Panc1 (cell line): ENCODE measurements around the gene USP9X.

ENCODE experiments used
- POLR2AphosphoS5 ChIP-seq: IDR thresholded peaks from 2 replicates; pipeline ENCODE4 v1.6.1; 2012; ENCODE audit warnings: mild to moderate bottlenecking, low read depth, low read length, moderate library complexity
- TF ChIP-seq, protein P1 (sequence below), 2 experiments: IDR thresholded peaks; 2 replicates each; pipeline ENCODE4 v1.6.1; 2011 to 2012; ENCODE audit warnings: low read depth in 2 of 2, control low read depth in 1 of 2, low read length in 1 of 2, mild to moderate bottlenecking in 1 of 2, moderate library complexity in 1 of 2; ENCODE audit not compliant: insufficient read depth in 1 of 2

DNA sequence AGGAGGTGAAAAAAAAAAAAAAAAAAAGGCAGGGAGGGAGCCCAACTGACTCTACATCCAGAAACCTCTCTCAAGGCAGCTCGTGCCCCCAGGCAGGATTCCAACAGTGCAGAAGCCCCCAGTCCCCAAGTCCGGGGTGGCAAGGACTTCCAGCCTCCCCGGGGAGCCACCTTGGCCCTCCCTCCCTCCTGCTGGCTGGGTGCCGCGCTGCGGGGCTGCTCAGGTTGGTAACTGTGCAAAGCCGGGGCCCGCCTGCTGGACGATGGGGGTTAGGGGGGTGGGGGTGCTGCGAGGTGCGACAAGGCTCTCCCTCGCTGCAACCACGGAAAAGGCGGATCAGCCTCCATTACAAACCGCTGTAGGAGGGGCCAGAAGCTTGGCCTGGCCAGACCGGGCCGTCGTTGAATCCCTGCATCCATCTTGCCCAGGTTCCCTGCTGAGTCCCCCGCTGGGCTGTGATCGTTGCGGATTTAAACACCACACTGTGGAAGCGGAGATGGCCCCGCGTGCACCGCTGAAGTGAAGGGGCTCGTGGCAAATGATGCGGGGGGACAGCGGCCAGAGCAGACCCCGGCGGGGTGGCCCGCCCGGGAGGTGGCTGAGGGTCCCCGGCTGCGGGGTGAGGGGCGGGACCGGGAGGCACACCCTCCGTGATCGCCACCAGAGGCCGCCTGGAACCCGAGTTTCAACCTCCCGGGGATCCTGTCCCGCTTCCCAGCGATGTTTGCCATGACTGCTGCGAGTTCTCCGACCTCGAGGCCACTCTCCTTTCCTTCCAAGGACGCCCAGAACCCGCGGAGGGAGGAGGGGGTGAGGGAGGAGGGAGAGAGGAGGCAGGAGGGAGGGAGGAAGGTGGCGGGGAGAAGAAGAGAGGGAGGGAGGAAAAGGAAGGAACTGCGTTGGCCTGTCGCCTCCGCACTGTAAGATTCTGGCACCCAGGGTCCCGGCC lies 190.7 kb downstream of the USP9X start:
- TF ChIP-seq POLR2AphosphoS5, result no peak
- TF ChIP-seq, protein P1, sequence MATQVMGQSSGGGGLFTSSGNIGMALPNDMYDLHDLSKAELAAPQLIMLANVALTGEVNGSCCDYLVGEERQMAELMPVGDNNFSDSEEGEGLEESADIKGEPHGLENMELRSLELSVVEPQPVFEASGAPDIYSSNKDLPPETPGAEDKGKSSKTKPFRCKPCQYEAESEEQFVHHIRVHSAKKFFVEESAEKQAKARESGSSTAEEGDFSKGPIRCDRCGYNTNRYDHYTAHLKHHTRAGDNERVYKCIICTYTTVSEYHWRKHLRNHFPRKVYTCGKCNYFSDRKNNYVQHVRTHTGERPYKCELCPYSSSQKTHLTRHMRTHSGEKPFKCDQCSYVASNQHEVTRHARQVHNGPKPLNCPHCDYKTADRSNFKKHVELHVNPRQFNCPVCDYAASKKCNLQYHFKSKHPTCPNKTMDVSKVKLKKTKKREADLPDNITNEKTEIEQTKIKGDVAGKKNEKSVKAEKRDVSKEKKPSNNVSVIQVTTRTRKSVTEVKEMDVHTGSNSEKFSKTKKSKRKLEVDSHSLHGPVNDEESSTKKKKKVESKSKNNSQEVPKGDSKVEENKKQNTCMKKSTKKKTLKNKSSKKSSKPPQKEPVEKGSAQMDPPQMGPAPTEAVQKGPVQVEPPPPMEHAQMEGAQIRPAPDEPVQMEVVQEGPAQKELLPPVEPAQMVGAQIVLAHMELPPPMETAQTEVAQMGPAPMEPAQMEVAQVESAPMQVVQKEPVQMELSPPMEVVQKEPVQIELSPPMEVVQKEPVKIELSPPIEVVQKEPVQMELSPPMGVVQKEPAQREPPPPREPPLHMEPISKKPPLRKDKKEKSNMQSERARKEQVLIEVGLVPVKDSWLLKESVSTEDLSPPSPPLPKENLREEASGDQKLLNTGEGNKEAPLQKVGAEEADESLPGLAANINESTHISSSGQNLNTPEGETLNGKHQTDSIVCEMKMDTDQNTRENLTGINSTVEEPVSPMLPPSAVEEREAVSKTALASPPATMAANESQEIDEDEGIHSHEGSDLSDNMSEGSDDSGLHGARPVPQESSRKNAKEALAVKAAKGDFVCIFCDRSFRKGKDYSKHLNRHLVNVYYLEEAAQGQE (IDR thresholded peaks at IDR 0.05; ENCODE audit: insufficient read depth in 1 of 2, low read depth in 2 of 2, low read length in 1 of 2), result no peak
